GM19372 (cell line): ENCODE results near the gene BCL2L13.
"Not testable (repeated sequence)": the region's sequence is repeated elsewhere in the genome, so short reads cannot be mapped to it uniquely, and the experiment has no call there.

Experiments used
- ATAC-seq: cut with Tn5 transposase; IDR thresholded peaks from one replicate; pipeline ENCODE4 v1.9.1; 2021; ENCODE audit warnings: mild to moderate bottlenecking, low read depth, moderate library complexity; ENCODE audit not compliant: unreplicated experiment

BCL2L13 gene

DNA sequence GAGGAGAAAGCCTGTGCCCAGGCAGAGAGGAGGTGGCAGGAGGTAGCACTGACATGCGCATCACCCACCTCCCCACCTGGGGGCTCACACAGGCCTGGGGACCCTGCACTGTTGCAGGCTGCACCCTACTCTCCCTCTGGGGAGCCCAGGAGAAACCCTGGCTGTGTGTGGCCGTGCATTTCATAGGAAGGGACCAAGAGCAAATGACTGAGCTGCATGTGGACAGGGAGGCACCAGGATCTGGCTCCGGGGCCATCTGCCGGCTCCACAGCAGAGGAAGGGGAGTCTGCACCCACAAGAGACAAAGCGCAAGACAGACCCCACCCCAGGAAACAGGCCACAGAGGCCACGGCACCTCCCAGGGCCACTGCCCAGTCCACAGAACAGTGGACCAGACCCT, 113.0 kb downstream of the BCL2L13 start:
- ATAC-seq: no peak

DNA sequence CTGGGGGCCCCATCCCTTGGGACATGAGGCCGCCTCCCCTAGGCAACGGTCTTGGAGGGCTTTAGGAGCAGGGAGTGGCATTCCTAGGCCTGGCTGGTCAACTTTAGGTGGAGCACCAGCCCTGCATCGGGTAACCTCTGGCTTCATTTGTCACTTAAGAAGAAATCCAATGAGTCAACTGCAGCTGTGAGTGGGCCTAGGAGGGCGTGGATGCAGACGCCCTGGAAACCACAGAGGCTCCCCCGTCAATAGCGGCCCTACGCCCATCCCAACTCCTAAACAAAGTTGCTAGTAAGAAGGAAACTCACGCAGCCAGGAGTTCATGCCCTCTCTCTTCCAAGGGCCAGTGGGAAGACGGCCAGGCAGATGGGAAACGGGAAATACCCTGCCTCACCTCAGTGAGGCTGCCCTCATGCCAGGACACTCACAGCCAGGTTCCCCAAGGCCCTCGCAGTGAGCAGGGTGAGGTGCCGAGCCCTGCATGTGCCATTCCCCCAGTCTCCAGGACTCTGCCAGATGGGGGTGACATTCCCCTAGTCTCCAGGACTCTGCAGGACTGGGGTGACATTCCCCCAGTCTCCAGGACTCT, 114.9 kb downstream of the BCL2L13 start:
- no peak for ATAC-seq

DNA sequence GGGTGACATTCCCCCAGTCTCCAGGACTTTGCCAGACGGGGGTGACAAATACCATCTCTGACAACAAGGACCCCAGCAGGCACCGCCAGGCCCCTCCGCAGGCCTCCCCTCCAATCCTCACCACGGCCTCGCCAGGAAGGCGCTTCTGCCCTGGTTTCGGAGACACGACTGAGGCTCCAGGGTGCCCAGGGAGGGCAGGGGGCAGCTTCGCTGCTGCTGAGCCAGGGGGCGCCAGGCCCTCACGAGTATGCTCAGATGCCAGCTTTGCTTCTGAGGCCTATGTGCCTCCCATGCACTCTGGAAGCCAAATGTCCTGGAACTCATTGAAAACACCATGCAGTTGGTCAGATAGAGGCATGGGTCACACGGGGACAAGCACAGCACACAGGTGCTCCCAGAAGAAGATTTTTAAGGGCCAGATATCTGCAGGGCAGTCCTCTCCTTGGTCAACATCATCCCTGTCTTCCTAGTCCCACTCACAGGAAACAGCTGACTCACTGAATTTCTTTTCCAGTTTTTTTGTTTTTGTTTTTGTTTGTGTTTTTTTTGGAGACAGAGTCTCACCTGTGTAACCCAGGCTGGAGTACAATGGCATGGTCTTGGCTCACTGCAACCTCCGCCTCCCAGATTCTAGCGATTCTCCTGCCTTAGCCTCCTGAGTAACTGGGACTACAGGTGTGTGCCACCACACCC, 115.8 kb downstream of the BCL2L13 start:
- no peak for ATAC-seq

DNA sequence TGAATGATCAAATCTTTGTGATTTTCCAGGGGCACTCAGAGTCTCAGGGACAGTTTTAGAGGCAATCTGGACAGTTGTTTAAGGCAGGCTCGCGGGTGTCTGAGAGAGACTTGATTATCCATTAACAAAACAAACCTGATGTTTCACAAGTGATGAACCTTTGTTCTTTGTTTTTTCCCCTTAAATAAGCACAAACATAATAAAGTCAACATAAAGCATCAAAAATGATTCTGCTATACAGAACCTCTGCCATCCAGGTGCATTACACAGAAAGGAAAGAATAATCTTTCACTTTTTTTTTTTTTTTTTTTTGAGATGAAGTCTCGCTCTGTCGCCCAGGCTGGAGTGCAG, 122.6 kb downstream of the BCL2L13 start:
- no peak for ATAC-seq

DNA sequence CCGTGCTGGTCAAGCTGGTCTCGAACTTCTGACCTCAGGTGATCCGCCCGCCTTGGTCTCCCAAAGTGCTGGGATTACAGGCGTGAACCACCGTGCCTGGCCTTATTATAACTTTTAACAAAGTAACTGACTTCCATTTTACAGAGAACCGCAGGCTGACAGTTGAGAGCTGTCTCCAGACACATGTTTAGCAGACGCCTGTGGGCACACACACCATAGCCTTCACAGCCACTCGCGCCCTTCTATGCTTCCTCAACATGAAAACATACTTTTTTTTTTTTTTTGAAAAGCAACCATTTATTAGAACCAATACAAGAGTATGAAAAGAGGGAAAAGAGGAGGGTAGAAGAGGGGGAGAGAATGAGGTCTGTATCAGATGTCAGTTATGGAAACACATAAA, 124.9 kb downstream of the BCL2L13 start:
- ATAC-seq: not testable (repeated sequence)

DNA sequence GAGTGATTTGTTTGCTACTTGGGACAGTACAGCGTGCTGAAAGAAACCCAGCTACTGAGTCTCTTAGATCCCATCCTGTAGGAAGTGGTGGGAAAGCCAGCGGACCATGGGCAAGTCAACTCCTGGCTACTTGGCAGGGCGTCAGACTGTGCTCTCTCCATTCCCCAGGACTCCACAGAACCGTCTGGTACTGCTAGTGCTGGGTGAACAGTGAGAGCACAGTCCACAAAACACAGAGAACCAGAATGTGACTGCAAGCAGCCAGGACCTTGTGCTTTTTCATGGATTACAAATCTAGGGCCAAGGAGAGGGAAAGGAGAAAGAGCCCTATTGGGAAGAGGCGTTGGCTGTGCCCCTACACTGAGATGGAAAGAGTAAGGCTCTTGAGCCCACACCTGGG, 125.5 kb downstream of the BCL2L13 start:
- ATAC-seq: no peak

DNA sequence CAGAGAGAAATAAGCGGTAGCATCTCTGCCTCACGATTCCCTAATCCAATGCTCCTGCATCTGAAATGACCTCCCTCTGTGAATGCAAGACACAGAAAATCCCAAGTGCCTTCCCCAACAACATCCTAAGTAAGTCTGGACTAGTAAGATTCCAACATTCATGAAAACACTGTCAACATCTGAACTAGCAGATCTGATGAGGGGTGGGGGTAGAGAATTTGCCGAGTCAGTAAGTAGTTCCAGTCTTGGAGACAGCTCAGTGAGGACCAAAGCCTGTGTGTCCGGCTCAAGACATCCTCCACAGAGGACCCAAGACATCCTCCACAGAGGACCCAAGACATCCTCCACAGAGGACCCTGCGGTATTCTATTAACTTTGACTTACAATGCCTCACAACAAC, 126.3 kb downstream of the BCL2L13 start:
- ATAC-seq: not testable (repeated sequence)

DNA sequence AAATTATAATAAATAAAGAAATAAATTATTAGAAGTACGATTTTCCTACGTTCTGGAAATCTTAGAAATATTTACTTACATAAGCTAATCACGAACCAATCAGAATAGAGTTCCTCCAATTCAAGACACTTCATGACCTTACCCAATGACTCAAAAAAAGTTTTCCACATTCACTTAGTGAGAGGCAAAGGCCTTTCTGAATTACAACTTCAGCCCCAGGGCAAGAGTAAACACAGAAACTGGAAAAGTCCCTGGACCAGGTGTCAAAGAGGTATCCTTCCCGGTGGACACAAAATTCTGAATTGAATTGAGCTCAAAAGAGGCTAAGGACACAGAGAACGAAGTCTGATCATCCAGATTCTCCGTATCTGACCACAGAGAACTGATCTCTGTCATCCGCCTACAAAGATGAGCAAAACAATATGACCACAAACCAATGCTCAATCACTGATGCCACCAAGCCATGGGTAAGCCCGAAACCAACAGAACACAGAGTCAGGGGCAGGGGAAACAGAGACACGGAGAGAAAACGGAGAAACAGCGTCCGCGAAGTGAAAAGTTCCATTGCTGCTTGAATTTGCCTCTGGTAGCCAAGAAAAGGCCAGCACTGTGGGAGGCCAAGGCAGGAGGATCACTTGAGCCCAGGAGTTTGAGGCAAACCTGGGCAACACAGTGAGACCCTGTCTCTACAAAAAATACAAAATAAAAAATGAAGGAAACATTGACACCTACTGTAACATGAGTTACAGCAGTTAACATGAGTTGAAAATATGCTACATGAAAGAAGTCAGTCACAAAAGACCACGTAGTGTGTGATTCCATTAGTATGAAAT, 128.9 kb downstream of the BCL2L13 start:
- ATAC-seq: no peak

DNA sequence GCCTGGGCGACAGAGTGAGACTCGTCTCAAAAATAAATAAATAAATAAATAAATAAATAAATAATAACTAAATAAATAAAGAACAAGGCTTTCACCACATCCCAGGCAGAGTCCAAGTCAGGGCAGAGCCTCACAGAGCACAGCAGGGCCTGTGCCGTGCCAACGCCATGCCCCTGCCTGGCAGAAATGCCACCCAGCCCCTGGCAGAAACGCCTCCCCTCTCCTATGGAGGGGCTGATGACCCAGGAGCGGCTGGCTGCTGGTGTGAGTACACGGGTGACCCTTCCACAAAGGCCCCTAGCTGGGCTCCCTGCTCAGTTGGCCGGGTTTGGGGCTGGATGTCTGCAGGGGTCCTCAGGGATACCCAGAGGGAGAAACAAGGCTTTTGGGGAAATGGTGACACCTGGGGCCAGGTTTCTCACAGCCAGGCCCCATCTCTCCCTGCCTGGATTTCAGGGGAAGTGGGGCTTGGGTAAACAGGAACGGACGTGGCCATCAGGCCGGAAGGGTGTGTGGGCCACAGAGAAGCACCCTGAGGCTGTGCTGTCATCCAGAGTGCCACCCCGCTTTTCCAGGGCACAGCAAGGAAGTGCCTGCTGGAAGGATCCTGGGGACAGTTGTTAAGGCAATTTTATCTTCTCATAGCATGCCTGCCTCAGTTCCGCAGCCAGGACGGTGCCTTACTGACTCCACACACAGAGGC, 130.6 kb downstream of the BCL2L13 start:
- no peak for ATAC-seq

DNA sequence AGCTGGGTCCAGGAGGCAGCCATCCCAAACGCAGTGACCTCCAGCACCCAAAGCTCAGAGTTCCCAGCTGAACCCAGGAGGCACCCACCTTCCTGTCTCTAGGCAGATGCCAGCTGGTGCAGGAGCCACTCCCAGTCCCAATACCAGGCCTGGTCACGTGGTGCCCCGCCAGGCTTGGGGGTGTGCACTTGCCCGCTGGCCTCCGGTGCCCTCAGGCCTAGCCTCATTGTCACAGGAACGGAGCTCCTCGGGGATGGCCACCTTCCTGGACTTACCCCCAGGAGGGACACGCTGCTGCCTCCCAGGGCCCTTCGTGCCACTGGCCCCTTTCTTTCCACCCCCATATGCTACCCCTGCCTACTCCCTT, 131.1 kb downstream of the BCL2L13 start:
- no peak for ATAC-seq

DNA sequence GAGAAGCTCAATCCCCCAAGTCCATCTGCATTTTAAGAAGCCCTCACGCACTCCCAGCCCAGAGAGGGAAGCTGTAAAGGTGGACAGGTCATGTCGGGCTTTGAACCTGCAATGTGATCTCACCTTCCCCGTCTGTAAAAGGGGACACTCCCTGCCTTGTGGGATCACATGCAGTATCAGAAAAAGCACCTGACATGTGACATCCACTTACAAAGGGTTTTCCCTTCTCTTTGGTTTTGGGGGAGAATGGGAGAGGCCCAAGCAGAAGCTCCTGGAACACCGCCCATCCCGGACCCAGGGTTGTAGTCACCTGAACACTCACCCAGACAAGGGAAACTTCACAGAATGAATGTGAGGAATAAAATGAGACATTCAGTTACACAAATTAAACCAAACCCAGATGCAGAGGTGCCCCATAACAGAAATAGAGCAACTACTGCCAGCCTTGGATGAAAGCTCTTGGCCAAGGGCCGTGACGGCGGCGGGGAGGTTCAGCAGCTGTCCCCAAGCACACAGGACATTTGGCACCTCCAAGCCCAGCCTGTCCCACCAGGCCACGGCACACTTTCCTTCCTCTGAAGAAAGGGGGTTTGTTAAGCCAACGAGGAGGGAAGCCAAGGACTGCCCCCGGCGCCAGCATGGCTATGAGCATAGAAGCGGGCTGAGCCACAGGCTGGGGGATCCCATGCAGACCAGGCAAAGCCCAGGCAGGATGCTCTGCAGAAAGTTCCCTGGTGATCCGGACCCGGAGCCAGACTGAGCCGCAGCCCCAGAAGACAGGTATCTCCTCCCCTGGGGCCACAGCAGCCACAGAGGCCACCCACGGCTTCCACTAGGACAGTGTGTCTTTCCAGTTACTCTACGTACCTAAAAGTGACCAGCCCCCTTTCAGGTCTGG, 131.9 kb downstream of the BCL2L13 start:
- no peak for ATAC-seq

DNA sequence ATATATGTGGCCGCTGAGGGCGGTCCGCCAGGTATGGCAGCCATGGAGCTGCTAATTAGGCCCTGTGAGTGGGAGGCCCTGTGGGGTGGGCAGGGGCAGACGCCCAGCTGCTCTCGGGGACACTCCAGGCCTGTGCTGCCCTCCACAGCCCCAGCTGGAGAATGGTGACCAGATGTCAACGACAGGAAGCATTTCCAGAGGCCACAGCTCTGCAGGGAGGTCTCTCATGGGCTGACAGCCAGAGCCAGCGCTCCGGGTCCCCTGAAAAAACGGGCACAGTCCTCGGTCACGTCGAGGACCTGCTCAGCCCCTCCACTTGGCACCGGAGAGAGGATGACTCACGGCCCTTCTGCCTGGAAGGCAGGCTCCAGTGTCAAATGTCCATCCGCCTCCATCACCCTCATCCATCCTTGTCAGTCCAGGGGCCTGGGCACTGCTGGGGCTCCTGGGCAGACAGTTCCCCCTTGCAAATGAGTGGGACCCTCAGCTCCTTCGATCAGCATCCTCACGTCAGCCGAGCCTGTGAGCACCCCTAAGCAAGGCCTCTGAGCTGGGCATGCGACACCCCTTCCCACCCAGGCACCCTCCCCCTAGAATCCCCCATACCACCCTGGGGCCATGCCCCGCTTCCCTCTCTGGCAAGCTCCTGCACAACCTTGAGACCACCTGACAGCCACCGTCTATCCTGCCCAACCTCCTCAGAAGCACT, 133.8 kb downstream of the BCL2L13 start:
- no peak for ATAC-seq

DNA sequence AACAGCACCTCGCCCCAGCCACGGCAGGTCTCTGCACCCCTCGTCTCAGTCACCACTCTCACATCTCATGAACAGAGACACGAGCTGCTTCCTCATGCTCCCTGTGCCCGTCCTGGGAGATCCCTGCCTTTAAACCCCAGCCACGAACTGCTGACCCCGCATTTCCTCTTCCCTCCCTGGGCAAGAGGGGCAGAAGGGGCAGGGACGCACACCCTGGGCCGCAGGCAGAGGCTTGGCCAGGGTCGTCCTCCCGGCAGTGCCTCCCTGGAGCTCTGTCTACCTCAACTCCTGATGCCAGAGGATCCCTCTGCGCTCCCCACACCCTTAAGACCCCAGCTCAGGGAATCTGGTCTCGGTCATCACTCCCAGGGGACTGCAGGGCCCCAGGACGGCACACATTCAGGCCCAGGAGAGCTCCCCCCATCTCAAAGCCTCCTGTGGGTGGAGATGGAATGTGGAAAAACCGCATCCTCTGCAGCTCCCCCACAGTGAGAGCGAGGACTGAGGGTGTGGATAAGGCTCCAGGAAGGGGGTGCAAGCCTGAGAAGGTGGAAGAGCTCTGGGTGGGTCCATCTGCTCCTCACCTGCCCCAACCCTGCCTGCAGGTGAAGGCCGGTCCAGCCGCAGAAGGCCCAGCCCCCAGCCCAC, 134.5 kb downstream of the BCL2L13 start:
- ATAC-seq: no peak

DNA sequence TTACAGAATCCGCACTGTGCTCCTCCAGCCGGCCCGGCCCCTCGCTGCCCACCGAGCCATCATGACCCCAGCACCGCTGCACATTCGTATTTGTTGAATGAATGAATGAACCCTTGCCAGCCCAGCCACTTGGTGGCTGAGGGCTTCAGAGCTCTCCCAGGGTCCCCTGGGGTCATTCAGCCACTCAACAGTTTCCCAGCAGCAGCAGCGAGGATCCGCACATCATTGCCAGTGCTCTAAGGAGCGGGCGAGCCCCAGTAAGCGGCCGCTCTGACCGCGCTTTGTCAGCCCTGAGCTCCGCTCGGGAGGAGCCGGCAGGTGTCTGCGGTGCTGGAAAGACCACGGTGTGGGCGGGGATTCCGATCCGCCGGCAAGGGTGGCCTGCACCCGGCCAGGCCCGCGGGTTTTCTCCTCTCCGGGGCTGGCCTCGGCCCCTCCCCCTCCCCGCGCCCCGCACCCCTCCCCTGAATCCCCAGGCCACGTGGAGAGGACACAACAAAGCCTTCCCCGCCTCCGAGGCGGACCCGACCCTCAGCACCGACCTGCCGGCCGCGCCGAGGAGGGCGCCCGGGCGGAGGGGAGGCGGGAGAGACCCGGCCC, 135.1 kb downstream of the BCL2L13 start:
- ATAC-seq: no peak

DNA sequence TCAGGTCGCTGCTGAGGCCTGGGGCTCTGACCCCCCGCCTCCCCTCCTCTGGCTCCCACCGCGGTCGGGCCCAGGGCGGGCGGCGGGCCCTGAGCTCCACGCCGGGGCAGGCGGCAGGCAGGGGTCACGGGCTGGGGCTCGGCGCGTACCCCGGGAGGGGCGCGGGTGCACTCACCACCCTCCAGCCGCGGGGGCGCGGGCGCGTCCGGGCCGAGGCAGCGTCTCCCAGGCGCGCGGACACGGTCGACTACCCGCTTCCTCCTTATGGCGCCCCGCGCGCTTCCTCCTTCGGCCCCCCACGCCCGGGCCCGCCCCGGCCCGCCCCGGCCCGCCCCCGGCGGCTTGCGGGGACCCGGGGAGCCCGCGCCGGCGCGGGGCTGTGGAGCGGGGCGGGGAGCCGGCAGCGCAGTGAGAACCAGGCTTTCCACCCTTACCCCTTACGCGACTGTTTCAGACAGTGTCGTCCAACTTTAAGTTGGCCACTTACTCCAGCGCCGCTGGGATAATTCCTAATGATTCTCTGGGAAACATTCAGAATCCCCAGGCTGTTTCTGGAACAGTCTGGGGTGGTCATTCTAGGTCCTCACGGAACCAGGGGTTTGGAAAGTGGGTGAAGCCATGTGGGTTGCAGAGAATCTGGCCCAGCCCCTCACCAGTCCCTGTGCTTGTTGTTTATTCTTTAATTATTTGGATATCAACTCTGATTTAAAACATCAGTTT, 135.8 kb downstream of the BCL2L13 start, which contains the start of gene BID:
TSS of gene BID (minus strand) at position 264 of the 720 bp plus-strand sequence. CDS start 24,353 bp downstream, outside the sequence.
- no peak for ATAC-seq

DNA sequence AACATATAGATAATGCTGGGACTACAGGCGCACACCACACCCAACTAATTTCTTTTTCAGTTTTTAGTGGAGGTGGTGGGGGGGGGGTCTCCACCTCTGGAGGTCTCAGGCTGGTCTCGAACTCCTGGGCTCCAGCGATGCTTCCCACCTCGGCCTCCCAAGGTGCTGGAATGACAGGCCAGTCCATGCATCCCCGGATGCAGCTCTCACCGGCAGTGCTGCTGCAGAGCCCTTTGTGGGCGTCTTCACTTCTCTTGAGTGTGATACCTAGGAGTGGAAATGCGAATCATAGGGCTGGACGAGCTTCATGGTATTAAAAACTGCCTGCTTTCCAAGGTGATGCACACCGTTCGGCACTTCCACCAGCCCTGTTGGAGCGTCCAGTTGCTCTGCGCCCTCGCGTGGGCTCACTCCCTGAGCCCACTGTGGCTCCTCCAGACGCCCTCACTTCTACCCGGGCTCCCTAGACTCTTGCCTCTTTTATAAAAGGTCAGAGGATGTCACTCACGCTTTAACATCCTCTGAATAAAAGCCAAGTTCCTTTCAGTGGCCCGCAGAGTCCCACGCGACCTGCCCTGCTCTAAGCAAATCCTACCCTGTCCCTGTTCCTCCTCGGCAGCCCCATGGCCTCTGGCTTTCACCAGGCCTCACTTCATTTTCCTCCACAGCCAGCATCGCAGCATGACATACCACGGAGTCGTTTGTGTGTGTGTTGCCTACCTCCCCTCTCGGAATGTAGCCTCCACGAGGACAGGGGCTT, 136.5 kb downstream of the BCL2L13 start:
- ATAC-seq: no peak

DNA sequence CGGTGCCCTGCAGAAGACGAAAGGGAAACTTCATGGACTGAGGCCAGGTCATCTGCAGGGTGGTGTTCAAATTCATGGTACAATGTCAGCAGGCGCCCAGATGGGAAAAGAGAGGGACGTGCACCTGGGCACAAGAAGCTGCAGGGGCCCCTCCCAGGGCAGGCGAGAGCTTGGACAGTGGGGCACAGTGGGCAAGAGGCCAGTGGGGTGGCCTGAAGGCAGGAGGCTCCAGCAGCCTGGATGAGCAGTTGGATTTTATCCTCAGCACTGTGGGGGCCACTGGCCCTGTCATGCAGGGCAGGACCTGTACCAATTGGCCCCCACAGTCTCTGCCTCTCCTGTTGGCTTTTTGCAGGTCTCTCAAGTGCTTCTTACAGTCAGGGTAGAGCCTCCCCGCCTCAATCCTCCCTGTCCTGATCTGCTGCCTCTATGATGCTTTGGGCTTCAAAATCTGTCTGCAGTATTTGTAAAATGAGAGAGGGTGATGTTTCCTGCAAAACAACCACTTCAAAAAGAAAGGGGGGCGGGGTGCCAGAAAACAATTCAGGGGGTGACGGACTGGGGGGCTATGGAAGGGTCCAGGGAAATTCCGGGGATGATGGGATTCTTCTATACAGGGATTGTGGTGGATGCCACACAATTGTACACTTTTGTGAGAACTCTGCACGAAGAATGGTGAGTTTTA, 137.4 kb downstream of the BCL2L13 start:
- ATAC-seq: no peak
